Mucosa of stomach (tissue), 1 donor: Measurements from ENCODE around the gene USP27X.

Experiments
- H3K27me3 ChIP-seq: one replicate; pipeline ENCODE4 v1.7.0; 2013; ENCODE audit warnings: mild to moderate bottlenecking, low read length; ENCODE audit not compliant: control insufficient read depth, insufficient read depth
- H3K36me3 ChIP-seq: one replicate; pipeline ENCODE4 v1.7.0; 2013; ENCODE audit warnings: low read length; ENCODE audit not compliant: control insufficient read depth, insufficient read depth
- H3K4me1 ChIP-seq: one replicate; pipeline ENCODE4 v1.7.0; 2013; ENCODE audit warnings: mild to moderate bottlenecking, low read length; ENCODE audit not compliant: control insufficient read depth, insufficient read depth
- H3K4me3 ChIP-seq: one replicate; pipeline ENCODE4 v1.7.0; 2013; ENCODE audit warnings: low read length
- H3K9ac ChIP-seq: one replicate; pipeline ENCODE4 v1.7.0; 2013; ENCODE audit warnings: mild to moderate bottlenecking, low read length, moderate library complexity
- H3K9me3 ChIP-seq: one replicate; pipeline ENCODE4 v1.7.0; 2013; ENCODE audit warnings: mild to moderate bottlenecking, low read length, moderate library complexity; ENCODE audit not compliant: control insufficient read depth
- donor health status: Pancreatic carcinoma.

Gene USP27X

DNA sequence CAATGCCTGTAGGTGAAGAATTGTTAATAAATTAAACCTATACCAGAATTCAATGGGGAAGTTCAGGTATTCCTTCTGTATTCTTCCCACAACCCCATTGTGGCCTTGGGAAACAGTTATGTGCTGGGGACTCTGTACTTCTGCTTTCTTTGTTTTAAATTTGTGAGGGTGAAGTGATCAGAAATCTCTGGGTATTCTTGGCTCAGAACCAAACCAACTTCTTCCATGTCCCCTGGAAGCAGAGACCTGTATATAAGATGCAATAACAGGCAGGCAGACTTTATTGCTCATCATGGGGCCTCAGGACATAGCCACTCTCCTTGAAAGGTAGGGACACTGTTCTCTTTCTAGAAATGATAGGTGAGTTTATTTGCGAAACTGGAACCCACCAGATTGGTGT, 19.8 kb upstream of the USP27X start:
- Histone ChIP-seq H3K9ac (no peak overlapping the region), H3K4me3 (no peak overlapping the region), H3K36me3 (no peaks in the 10 kb centered on the region), H3K9me3 (no peaks in the 10 kb centered on the region), H3K27me3 (no peaks in the 10 kb centered on the region), H3K4me1 (no peaks in the 10 kb centered on the region)

GRCh38 chrX:49860867-49861535, 18.3 kb upstream of the USP27X start:
- Histone ChIP-seq H3K9me3 (no peaks in the 10 kb centered on the region), H3K36me3 (no peaks in the 10 kb centered on the region), H3K27me3 (no peaks in the 10 kb centered on the region), H3K4me1 (no peaks in the 10 kb centered on the region), H3K9ac (no peak overlapping the region), H3K4me3 (no peak overlapping the region)

DNA sequence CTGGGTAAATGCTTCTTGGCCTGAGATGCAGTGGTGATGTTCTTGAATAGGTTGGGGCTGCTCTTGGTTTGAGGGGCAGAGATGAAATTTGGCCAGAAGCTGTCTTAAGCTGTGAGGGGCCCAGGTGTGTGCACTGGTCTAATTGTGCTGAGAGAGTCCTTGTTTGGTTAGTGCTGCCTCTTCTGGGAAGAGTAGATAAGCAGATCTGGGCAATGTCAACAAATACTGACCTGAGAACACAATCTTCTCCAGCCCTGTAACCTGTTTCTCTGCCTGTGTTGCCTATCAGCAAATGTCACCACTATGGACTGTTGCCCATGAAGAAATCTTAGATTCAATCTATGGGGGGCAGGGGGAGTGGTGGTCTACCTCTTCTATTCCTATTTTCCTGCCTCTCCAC, 17.2 kb upstream of the USP27X start:
- Histone ChIP-seq H3K36me3 (no peaks in the 10 kb centered on the region), H3K9me3 (no peaks in the 10 kb centered on the region), H3K4me1 (no peaks in the 10 kb centered on the region), H3K27me3 (no peaks in the 10 kb centered on the region), H3K9ac (no peak overlapping the region), H3K4me3 (no peak overlapping the region)

DNA sequence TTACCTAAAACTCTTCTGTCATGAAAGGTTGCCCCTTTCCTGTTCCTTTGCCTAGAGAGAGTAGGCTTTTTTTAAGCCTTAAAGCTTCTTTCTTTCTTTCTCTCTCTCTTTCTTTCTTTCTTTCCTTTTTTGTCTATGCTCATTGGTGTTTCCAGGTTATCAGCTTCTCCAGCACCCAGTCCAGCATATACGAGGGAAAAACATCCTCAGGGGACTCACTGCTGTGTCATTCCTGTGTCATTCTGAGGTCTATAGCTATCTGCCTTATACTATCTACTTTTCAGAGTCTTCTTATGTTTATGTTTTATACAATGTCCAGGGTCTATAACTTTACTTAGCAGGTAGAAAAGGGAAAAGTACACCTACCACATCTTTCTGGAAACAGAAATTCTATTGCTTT, 10.5 kb upstream of the USP27X start:
- no peaks in the 10 kb centered on the region for H3K4me1 ChIP-seq
- no peak overlapping the region for H3K4me3 ChIP-seq
- no peaks in the 10 kb centered on the region for H3K36me3 ChIP-seq
- H3K9ac ChIP-seq = no peak overlapping the region
- H3K27me3 ChIP-seq = no peaks in the 10 kb centered on the region
- no peaks in the 10 kb centered on the region for H3K9me3 ChIP-seq

DNA sequence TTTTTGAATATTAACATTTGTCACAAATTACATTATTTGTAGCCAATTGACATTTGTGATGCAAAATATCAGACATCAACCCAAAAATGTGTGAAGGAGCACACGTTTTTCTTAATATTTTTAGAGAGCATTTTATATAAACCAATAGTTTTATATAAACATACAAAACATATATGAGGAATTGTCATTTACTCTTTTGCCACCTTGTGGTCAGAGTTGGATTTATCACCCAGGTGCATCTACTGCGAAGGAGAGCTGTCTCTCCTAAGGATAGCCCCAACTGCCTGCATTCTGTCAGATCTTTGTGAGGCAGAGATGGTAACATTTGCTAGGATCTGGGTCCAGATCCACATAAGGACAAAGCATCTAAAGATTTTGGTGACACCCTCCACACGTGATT, 2.5 kb upstream of the USP27X start:
- Histone ChIP-seq H3K4me1 (peaks cover 15% of the 10 kb centered on the region), H3K36me3 (no peaks in the 10 kb centered on the region), H3K9me3 (no peaks in the 10 kb centered on the region), H3K27me3 (no peaks in the 10 kb centered on the region), H3K4me3 (no peak overlapping the region), H3K9ac (no peak overlapping the region)

DNA sequence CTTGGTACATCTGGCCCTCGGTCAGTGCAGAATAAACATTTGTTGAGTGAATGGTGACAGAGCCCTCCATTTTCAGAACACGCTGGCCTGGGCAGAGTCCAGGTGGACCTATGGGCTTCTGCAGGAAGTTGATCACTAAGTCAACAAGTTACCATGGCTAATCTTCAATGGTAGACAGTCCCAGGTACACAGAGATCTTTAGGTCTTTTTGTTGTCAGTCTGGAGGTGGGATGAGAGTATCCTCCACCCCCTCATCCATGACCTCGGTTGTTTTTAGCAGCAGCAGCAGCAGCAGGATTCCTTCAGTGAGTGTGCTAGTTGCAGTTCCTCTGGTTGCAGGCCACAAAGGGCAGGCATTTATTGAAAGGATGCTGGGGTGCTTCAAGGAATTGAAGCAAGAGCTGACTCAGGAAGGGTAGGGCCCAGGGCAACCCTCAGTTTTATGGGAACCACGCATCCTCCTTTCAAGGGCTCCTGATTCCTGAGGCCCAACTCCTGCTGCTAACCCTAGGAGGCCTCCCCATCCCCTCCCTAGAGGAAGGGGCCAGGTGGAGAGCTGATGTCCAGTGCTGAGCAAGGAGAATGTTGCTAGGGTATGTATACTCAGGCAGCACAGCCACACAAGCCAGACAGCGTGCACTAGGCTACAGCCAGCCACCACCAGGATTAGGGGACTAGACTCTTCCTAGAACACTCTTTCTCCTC, 1.7 kb upstream of the USP27X start:
- Histone ChIP-seq H3K4me3 (no peak overlapping the region), H3K27me3 (no peaks in the 10 kb centered on the region), H3K9ac (no peak overlapping the region), H3K9me3 (no peaks in the 10 kb centered on the region), H3K4me1 (peaks cover 15% of the 10 kb centered on the region), H3K36me3 (no peaks in the 10 kb centered on the region)

GRCh38 chrX:49878128-49878833, 1.0 kb upstream of the USP27X start:
- Histone ChIP-seq H3K9ac (peak overlapping the region; percentile 63), H3K4me1 (peaks cover 15% of the 10 kb centered on the region), H3K4me3 (no peak overlapping the region), H3K9me3 (no peaks in the 10 kb centered on the region), H3K36me3 (no peaks in the 10 kb centered on the region), H3K27me3 (no peaks in the 10 kb centered on the region)

GRCh38 chrX:49879656-49880277, 483 bp downstream of the USP27X start:
- no peak overlapping the region for H3K4me3 ChIP-seq
- peaks cover 15% of the 10 kb centered on the region for H3K4me1 ChIP-seq
- no peak overlapping the region for H3K9ac ChIP-seq
- no peaks in the 10 kb centered on the region for H3K9me3 ChIP-seq
- no peaks in the 10 kb centered on the region for H3K36me3 ChIP-seq
- H3K27me3 ChIP-seq = no peaks in the 10 kb centered on the region

DNA sequence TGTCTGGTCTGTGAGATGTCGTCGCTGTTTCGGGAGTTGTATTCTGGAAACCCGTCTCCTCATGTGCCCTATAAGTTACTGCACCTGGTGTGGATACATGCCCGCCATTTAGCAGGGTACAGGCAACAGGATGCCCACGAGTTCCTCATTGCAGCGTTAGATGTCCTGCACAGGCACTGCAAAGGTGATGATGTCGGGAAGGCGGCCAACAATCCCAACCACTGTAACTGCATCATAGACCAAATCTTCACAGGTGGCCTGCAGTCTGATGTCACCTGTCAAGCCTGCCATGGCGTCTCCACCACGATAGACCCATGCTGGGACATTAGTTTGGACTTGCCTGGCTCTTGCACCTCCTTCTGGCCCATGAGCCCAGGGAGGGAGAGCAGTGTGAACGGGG, 1.4 kb downstream of the USP27X start:
- no peak overlapping the region for H3K4me3 ChIP-seq
- H3K9me3 ChIP-seq = no peaks in the 10 kb centered on the region
- H3K36me3 ChIP-seq = no peaks in the 10 kb centered on the region
- H3K4me1 ChIP-seq = peaks cover 15% of the 10 kb centered on the region
- H3K27me3 ChIP-seq = no peaks in the 10 kb centered on the region
- no peak overlapping the region for H3K9ac ChIP-seq

DNA sequence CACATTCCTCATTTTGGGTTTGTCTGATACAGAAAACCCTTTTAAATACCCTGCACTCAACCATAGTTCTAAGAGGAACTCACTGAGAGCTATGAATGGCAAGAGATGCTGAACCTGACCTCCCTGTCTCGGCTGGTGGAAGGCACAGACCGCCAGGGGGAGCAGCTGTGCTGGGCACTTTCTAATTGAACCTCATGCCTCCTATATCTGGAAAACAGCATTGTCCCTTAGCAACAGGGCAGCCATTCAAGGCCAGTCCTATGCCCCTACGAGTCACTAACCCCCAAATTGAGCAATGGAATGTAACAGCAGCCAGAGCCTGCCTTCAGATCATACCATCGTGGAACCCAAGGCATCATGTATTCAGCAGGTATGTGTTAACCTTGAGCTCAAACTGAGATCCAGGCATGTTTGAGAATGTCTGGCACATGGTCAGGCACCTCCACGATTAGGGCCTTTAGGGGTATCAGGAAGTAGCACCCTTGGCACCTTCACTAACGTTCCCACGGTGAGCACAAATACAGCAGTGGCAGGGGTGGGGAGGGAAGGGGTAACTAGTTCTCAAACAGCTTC, 5.1 kb downstream of the USP27X start:
- no peak overlapping the region for H3K4me3 ChIP-seq
- H3K4me1 ChIP-seq = no peaks in the 10 kb centered on the region
- no peak overlapping the region for H3K9ac ChIP-seq
- no peaks in the 10 kb centered on the region for H3K27me3 ChIP-seq
- no peaks in the 10 kb centered on the region for H3K9me3 ChIP-seq
- H3K36me3 ChIP-seq = no peaks in the 10 kb centered on the region

DNA sequence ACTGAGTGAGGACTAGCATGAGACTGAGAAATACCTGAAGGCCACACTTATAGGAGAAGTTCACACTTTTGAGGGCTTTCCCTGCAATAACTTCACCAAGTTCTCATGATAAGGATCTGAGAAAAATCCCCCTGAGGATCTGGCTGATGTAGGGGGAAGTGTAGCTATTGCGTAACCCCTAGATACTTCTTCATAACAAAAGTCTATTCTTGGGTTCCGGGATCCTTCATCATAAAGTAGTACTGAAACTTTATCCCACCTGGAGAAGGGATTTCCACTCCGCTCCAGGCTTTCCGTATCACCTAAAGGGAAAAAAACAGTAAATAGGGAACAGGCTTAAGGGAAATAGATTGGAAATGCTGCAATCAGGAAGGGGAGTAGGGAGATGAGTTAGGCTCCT, 13.3 kb downstream of the USP27X start:
- H3K36me3 ChIP-seq = no peaks in the 10 kb centered on the region
- H3K4me3 ChIP-seq = no peak overlapping the region
- no peak overlapping the region for H3K9ac ChIP-seq
- H3K9me3 ChIP-seq = no peaks in the 10 kb centered on the region
- no peaks in the 10 kb centered on the region for H3K27me3 ChIP-seq
- H3K4me1 ChIP-seq = no peaks in the 10 kb centered on the region

GRCh38 chrX:49896951-49897350, 17.7 kb downstream of the USP27X start:
- no peaks in the 10 kb centered on the region for H3K36me3 ChIP-seq
- no peaks in the 10 kb centered on the region for H3K9me3 ChIP-seq
- H3K4me3 ChIP-seq = no peak overlapping the region
- no peak overlapping the region for H3K9ac ChIP-seq
- no peaks in the 10 kb centered on the region for H3K4me1 ChIP-seq
- no peaks in the 10 kb centered on the region for H3K27me3 ChIP-seq
